HG03520 (cell line): ENCODE measurements around the gene MYG1.

Experiments
- ATAC-seq: cut with Tn5 transposase; IDR thresholded peaks from one replicate; pipeline ENCODE4 v1.9.1; 2021; ENCODE audit warnings: mild to moderate bottlenecking, moderate library complexity; ENCODE audit not compliant: unreplicated experiment

Gene MYG1

GRCh38 chr12:53352331-53353256 lies 53.1 kb downstream of the MYG1 start:
- ATAC-seq: peak; percentile 67

DNA sequence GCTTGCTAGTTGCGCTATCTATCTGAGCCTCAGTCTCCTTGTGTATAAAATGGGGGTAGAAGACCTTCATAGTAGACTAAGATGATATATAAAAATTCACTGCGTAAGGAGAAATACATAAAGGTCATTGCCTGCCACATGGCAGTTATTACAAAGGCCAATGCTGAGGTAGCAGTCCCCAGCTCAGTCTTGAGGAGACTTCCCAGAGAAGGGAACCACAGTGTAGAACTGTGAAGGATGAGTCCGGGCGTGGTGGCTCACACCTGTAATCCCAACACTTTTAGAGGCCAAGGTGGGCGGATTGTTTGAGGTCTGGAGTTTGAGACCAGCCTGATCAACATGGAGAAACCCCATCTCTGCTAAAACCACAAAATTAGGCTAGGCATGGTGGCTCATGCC lies 53.8 kb downstream of the MYG1 start:
- ATAC-seq: no peak

- ATAC-seq: no peak
Measured at GRCh38 chr12:53355121-53355520, 55.6 kb downstream of the MYG1 start.
